Activated CD4-positive, alpha-beta memory T cell treated with anti-CD3 and anti-CD28 coated beads for 36 hours (primary cell): ENCODE results near the gene ASIC4. TPM values are rescaled to one million over a fixed set of nuclear protein-coding genes. Genes with fewer than 3 reads are reported as not detected.
A peak's percentile ranks its signal among the peaks of the same experiment; 100 is the strongest.

ENCODE experiments used
- CTCF ChIA-PET: fragments of 350-600 bp; sonication (Branson Sonifier 250); formaldehyde crosslinking; loops from one replicate; lab custom pipeline; 2021; ENCODE audit warnings: antibody characterized with exemption, inconsistent platforms; lab: Charles Lee
- POLR2A ChIA-PET: fragments of 350-600 bp; sonication (Branson Sonifier 250); formaldehyde crosslinking; loops from one replicate; lab custom pipeline; 2021; ENCODE audit warnings: antibody characterized with exemption; lab: Charles Lee
- DNase-seq: peaks from one replicate; pipeline ENCODE4 v3.0.0-alpha.2; 2020
- H3K27ac Mint-ChIP-seq: one replicate; pipeline ENCODE4 v1.8.0; 2021; ENCODE audit warnings: mixed read lengths
- H3K27me3 Mint-ChIP-seq: one replicate; pipeline ENCODE4 v1.8.0; 2021; ENCODE audit warnings: mixed read lengths
- H3K36me3 Mint-ChIP-seq: one replicate; pipeline ENCODE4 v1.8.0; 2021; ENCODE audit warnings: mixed read lengths
- H3K4me1 Mint-ChIP-seq: one replicate; pipeline ENCODE4 v1.8.0; 2021; ENCODE audit warnings: low read depth, mixed read lengths
- H3K4me3 Mint-ChIP-seq: one replicate; pipeline ENCODE4 v1.8.0; 2021; ENCODE audit warnings: mild to moderate bottlenecking, mixed read lengths
- H3K9me3 Mint-ChIP-seq: one replicate; pipeline ENCODE4 v1.8.0; 2021; ENCODE audit warnings: mixed read lengths
- intact Hi-C: fragments of 100-400 bp; cut with micrococcal nuclease; formaldehyde crosslinking; loops from one replicate; pipeline ENCODE4 v1.15.1; 2023
- total RNA-seq, 2 experiments: library from RNA; stranded (reverse); gene quantifications; one replicate each; pipeline ENCODE4 v1.2.3, GENCODE V29; 2021

Gene ASIC4
- total RNA-seq, 2 experiments from 2014 or later: 0.07 TPM; not detected in 1

DNA sequence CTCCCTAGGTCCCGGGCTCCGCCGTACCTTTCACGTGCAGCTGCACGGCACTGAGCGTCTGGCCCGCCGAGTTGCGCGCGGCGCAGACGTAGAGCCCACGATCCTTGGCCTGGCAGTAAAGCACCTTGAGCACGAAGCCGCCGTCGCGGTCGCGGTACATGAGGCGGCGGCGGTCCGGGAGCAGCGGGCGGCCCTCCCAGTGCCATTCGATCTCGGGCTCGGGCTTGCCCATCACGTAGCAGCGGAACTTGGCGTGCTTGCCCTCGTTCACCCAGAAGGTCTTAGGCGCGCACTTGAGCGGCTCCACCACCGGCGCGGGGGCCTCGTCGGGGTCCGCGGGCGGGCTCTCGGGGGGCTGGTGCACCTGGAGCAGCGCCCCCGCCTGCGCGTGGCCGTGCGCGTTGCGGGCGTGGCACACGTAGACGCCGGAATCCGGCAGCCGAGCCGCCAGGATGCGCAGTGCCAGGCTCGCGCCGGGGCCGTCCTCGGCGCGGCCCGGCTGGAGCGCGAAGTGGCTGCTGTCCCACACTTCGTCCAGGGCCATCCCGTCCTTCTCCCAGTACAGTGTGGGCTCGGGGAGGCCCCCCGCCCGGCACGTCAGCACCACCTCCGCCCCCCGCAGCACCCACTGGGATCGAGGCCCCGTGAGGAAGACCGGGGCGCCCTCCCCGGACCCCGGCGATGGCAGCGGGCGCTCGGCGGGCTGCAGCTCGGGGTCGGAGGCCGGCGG is 56.1 kb downstream of the ASIC4 start:
- Mint-ChIP-seq H3K9me3 (no peaks in the 10 kb centered on the region), H3K4me3 (peak overlapping the region; percentile 37), H3K27ac (no peak overlapping the region), H3K4me1 (no peaks in the 10 kb centered on the region), H3K27me3 (peaks cover 33% of the 10 kb centered on the region), H3K36me3 (no peaks in the 10 kb centered on the region)
- POLR2A ChIA-PET: no interaction called here
- CTCF ChIA-PET: interaction anchor here (1.5 to 2.1 kb wide), 3 partner anchors 10 to 75 kb away, joined by 3 to 24 read pairs (median 4); no protein-coding TSS in a partner anchor
- no peak for DNase-seq
- intact Hi-C loops: no loop called here

DNA sequence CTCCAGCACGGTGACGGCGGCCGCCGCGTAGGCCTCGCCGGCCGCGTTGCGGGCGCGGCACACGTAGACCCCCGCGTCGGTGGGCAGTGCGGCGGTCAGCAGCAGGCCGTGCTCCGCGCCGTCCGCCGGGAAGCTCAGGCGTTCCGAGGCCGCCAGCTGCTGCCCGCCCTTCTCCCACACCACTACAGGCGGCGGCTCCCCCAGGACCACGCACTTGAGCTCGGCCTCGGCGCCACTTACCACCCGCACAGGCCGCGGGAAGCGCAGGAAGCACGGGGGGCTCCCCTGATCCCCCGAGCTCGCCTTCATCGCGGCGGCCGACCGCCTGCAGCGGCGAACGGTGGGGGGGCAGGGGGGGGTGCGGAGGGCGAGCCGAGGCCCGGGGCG is 56.6 kb downstream of the ASIC4 start:
- POLR2A ChIA-PET: no interaction called here
- H3K4me3 Mint-ChIP-seq: no peak overlapping the region
- no peaks in the 10 kb centered on the region for H3K4me1 Mint-ChIP-seq

DNA sequence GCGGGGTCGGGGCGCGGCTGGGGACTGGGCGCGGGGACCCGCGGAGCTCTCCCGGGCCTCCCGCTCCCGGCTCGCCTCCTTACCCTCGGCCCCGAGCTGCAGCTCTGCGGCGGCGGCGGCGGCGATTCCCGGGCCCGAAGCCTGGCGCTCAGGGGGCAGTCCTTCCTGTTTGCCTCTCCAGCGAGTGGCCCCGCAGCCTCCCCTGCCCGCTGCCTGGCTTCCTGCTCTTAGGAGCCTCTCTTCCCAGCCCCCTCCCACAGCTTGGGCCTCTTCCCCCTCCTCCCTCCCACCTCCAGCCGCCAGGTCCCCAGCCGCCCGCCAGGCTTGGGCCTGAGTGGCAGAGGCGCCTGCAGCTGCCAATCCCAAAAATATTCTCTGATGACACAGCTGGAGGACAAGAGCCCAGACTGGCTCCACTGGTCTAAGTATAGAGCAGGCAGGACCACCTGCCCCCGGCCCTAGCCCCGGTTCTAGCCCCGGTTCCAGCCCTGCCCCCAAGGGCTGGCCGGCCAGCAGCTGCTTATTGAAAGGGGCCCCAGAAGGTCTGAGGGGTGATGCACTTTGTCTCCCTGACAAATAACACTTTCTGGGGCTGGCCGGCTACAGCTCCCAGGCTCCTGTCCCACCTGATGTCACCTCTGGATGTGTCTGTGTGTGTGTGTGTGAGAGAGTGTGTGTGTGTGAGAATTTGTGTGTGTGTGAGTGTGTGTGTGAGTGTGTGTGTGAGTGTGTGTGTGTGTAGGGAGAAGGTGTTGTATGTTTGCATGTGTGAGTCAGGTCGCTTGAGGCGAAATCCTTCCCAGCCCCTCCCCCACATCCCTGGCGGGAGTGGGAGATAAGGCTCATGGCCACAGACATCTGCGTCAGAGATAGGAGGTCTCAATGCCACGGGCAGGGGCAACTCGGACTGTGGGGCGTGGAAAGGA is 57.3 kb downstream of the ASIC4 start, which contains the start of gene OBSL1:
Gene OBSL1, minus strand, starts transcription at position 229 of the 926 bp plus-strand sequence. CDS start 307 bp downstream, outside the sequence.
- H3K27ac Mint-ChIP-seq: no peak within 1 kb of the TSS
- no peaks in the 10 kb centered on the region for H3K36me3 Mint-ChIP-seq
- CTCF ChIA-PET: interaction anchor here (1.5 to 2.1 kb wide), 3 partner anchors 11 to 76 kb away, joined by 3 to 24 read pairs (median 4); no protein-coding TSS in a partner anchor
- peaks cover 38% of the 10 kb centered on the region for H3K27me3 Mint-ChIP-seq
- H3K9me3 Mint-ChIP-seq: no peaks in the 10 kb centered on the region
- H3K4me1 Mint-ChIP-seq: no peaks in the 10 kb centered on the region
- intact Hi-C loops: no loop called here
- no peak for DNase-seq
- POLR2A ChIA-PET: no interaction called here
- peak within 1 kb of the TSS; percentile 37 for H3K4me3 Mint-ChIP-seq

More for the DNA sequence above, 56.6 kb downstream of the ASIC4 start:
- peaks cover 38% of the 10 kb centered on the region for H3K27me3 Mint-ChIP-seq
- intact Hi-C loops: no loop called here
- CTCF ChIA-PET: interaction anchor here (1.5 to 2.1 kb wide), 3 partner anchors 10 to 75 kb away, joined by 3 to 24 read pairs (median 4); no protein-coding TSS in a partner anchor
- H3K36me3 Mint-ChIP-seq: no peaks in the 10 kb centered on the region
- no peak overlapping the region for H3K27ac Mint-ChIP-seq
- no peak for DNase-seq
- H3K9me3 Mint-ChIP-seq: no peaks in the 10 kb centered on the region

DNA sequence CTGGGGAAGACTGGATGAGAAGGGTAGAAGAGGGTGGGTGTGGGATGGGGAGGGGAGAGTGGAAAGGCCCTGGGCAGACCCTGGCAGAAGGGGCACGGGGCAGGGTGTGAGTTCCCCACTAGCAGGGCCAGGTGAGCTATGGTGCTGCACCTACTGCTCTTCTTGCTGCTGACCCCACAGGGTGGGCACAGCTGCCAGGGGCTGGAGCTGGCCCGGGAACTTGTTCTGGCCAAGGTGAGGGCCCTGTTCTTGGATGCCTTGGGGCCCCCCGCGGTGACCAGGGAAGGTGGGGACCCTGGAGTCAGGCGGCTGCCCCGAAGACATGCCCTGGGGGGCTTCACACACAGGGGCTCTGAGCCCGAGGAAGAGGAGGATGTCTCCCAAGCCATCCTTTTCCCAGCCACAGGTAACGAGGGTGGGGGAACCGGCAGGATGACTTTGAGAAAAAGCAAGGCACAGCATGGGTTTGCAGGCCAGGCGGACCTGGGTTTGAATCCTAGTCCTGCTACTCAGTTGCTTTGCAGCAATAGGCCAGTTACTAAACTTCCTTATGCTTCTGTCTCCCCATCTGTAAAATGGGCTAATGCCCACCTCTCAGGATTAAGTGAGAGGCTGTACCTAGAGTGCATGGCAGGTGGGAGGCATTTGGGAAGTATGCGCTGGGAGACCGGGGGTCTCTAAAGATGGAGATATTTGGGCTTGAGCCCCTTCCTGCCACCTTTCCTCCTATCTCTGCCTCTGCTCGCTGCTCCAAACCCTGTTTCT is 58.1 kb downstream of the ASIC4 start, which contains the start of gene INHA:
Gene INHA, plus strand, starts transcription at position 74 of the 765 bp plus-strand sequence. Its CDS starts 65 bp downstream, at position 139.
- peak within 1 kb of the TSS; percentile 8 for H3K4me3 Mint-ChIP-seq
- DNase-seq: no peak
- no peaks in the 10 kb centered on the region for H3K4me1 Mint-ChIP-seq
- ChIA-PET POLR2A (no interaction called here), CTCF (interaction anchor here (1.7 to 2.1 kb wide), 2 partner anchors 12 to 31 kb away, joined by 4 to 24 read pairs; no protein-coding TSS in a partner anchor)
- peaks cover 39% of the 10 kb centered on the region for H3K27me3 Mint-ChIP-seq
- no peaks in the 10 kb centered on the region for H3K9me3 Mint-ChIP-seq
- intact Hi-C loops: no loop called here
- H3K27ac Mint-ChIP-seq: no peak within 1 kb of the TSS
- H3K36me3 Mint-ChIP-seq: no peaks in the 10 kb centered on the region

DNA sequence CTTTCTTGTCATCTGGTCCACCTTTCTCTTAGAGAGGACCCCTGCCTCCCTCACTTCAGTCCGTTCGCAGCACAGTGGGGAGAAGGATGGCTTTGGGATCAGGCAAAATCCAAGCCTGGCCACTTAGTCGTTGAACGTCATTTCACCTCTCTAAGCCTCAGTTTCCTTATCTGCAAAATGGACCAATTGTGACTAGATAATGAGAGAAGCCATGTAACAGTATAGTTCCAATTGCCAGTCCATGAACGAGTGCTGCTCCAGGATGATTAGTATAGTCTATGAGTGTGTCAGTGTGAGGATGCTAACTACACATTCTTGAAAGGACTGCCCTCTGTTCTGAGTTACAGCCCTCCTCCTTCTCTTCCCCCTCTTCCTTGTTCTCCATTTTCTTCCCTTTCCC is 58.9 kb downstream of the ASIC4 start:
- no peak overlapping the region for H3K4me3 Mint-ChIP-seq
- H3K27me3 Mint-ChIP-seq: peaks cover 40% of the 10 kb centered on the region
- POLR2A ChIA-PET: no interaction called here
- no peaks in the 10 kb centered on the region for H3K9me3 Mint-ChIP-seq
- no peaks in the 10 kb centered on the region for H3K4me1 Mint-ChIP-seq
- intact Hi-C loops: no loop called here
- CTCF ChIA-PET: interaction anchor here (0.6 kb wide), 1 partner anchor 11 kb away, joined by 4 read pairs; no protein-coding TSS in a partner anchor
- no peaks in the 10 kb centered on the region for H3K36me3 Mint-ChIP-seq
- no peak for DNase-seq
- H3K27ac Mint-ChIP-seq: no peak overlapping the region

DNA sequence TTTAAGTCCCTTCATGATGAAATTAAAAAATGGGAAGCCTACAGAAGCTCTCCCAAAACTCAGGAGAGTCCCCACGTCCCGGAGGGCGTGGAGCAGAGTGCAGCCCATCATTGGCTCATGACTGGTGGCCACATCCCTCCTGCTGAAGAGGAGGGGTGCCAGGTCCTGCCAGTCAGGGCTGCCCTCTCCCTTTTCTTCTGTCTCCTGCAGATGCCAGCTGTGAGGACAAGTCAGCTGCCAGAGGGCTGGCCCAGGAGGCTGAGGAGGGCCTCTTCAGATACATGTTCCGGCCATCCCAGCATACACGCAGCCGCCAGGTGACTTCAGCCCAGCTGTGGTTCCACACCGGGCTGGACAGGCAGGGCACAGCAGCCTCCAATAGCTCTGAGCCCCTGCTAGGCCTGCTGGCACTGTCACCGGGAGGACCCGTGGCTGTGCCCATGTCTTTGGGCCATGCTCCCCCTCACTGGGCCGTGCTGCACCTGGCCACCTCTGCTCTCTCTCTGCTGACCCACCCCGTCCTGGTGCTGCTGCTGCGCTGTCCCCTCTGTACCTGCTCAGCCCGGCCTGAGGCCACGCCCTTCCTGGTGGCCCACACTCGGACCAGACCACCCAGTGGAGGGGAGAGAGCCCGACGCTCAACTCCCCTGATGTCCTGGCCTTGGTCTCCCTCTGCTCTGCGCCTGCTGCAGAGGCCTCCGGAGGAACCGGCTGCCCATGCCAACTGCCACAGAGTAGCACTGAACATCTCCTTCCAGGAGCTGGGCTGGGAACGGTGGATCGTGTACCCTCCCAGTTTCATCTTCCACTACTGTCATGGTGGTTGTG is 60.4 kb downstream of the ASIC4 start:
- ChIA-PET CTCF (no interaction called here), POLR2A (no interaction called here)
- no peak for DNase-seq
- H3K4me1 Mint-ChIP-seq: no peaks in the 10 kb centered on the region
- peaks cover 30% of the 10 kb centered on the region for H3K27me3 Mint-ChIP-seq
- no peak overlapping the region for H3K27ac Mint-ChIP-seq
- H3K4me3 Mint-ChIP-seq: no peak overlapping the region
- no peaks in the 10 kb centered on the region for H3K36me3 Mint-ChIP-seq
- intact Hi-C loops: no loop called here
- no peaks in the 10 kb centered on the region for H3K9me3 Mint-ChIP-seq

DNA sequence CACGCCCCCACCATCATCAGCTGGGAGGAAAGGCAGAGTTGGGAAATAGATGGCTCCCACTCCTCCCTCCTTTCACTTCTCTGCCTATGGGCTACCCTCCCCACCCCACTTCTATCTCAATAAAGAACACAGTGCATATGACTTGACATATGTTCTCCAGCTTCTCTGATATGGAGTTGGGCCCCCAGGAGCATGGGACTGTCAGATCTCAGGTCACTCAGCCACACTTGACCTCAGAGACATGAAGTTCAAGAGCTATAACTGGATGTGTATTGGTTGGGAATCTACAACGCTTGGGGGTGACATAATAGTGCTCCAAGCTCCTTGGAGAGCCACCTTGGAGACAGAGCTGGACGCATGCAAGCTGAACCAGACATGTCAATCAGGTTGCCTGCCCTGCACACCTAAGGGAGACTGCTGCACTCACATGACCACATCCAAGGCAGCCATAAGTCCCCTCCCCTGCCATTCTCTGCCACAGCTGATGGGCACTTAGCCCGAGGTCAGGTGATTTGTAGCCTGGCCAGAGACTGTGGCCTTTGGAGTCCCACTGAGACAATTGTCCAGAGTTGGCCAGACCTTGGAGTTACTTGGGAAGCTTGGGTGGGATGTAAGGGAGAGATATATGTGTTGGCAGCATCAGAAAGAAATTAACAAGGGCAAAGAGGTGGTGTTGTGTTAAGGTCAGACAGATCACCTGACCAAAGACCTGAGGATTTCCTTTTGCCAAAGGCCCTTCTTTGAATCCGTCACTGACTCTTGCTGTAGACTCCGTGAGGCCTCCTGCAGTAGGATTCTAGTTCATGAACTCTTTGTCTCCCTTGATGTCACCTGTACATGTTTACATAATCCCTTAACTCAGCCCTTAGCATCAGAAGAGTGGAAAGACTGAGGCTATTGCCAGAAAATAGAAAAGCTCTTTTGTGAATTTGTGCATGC is 61.6 kb downstream of the ASIC4 start:
- H3K27ac Mint-ChIP-seq: no peak overlapping the region
- no peak overlapping the region for H3K4me3 Mint-ChIP-seq
- no peak for DNase-seq
- H3K4me1 Mint-ChIP-seq: no peaks in the 10 kb centered on the region
- intact Hi-C loops: no loop called here
- no peaks in the 10 kb centered on the region for H3K9me3 Mint-ChIP-seq
- ChIA-PET CTCF (interaction anchor here (1.2 kb wide), 1 partner anchor 16 kb away, joined by 5 read pairs; no protein-coding TSS in a partner anchor), POLR2A (no interaction called here)
- H3K27me3 Mint-ChIP-seq: peaks cover 24% of the 10 kb centered on the region
- H3K36me3 Mint-ChIP-seq: no peaks in the 10 kb centered on the region

DNA sequence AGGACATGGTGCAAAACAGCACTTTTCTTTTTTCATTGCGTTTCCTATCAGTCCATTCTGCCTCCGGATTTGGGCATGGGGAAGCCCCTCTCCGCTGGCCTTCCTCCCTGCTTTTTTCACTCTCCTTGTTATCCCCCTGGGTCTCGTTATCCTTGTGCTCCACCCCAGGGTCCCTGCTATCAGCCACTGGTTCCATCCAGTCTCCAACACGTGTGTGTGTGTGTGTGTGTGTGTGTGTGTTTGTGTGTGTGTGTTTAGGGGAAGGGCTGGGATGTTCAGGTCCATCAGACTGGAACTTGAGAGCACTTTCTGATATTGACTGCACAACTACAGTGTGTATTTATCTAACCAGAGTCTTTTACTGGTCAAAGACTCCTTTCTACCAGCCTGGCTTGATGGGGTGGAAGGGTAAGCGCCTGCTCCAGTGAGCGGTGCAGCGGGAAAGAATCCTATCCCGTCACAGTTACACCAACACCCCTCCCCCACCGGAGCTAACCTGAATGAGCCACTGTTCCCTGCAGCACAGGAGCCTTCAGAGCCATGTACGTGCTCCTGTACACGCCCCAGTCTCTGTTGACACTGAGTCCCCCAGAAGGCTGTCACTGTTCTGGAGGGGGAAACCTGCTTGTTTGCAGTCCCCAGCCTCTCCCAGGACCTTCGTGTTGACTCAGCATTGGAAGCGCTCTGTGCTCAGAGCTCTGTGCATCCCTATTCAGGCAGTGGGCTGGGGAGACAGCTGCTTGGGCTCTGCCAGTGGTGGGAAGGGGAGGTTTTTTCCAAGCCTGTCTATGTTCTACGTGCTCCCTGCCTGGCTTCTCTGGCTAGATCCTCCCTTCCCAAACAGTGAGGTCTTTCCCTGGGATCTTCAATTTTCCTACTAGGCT is 62.5 kb downstream of the ASIC4 start:
- no peak for DNase-seq
- POLR2A ChIA-PET: no interaction called here
- CTCF ChIA-PET: interaction anchor here (1.2 kb wide), 1 partner anchor 16 kb away, joined by 5 read pairs; no protein-coding TSS in a partner anchor

DNA sequence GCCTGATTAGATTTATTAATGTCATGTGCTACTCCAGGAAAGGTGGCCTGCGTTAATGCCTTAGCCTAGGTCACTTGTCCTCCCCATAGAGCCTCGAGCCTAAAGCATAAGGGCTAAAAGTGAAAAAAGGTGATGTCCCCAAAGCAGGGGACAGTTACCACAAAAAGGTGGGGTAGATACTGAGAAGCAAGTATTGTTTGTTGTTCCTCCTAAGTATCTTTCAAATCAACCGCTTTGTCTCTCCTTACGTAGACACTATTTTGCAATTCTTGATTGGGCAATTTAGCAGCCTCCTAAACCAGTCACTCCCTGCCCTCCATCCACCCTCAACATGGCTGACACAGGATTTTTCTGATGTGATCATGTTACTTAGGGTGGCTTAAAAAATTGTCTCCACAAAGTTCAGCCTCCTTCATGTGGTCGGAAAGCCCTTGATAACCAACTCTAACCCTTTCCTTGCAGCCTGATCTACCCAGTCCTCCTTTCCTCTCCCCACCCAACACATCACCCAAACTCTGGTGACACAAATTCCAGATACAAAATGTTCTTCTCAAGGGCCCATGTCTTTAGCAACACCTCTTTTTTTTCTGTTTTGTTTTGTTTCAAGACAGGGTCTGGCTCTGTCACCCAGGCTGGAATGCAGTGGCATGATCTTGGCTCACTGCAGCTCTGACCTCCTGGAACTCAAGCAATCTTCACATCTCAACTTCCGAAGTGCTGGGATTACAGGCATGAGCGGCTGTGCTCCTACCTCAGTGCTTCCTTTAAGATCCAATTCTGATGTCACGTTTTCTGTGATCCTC is 64.7 kb downstream of the ASIC4 start:
- DNase-seq: no peak
- no peaks in the 10 kb centered on the region for H3K4me1 Mint-ChIP-seq
- no peaks in the 10 kb centered on the region for H3K9me3 Mint-ChIP-seq
- ChIA-PET CTCF (no interaction called here), POLR2A (no interaction called here)
- H3K27ac Mint-ChIP-seq: no peak overlapping the region
- intact Hi-C loops: no loop called here
- peaks cover 11% of the 10 kb centered on the region for H3K27me3 Mint-ChIP-seq
- H3K4me3 Mint-ChIP-seq: no peak overlapping the region
- H3K36me3 Mint-ChIP-seq: no peaks in the 10 kb centered on the region

More for the DNA sequence above, 62.5 kb downstream of the ASIC4 start:
- Mint-ChIP-seq H3K36me3 (no peaks in the 10 kb centered on the region), H3K9me3 (no peaks in the 10 kb centered on the region), H3K27ac (no peak overlapping the region), H3K27me3 (peaks cover 23% of the 10 kb centered on the region), H3K4me1 (no peaks in the 10 kb centered on the region), H3K4me3 (no peak overlapping the region)
- intact Hi-C loops: no loop called here
